Right atrium auricular region (tissue), 2 donors: ENCODE measurements around the gene MZB1. TPM values are rescaled to one million over a fixed set of nuclear protein-coding genes. Genes with fewer than 3 reads are reported as not detected.
"Not testable (repeated sequence)": the region's sequence is repeated elsewhere in the genome, so short reads cannot be mapped to it uniquely, and the experiment has no call there.

Source experiments
- DNase-seq: peaks from one replicate; pipeline ENCODE4 v3.0.0-alpha.2; 2019; ENCODE audit warnings: low spot score
- H3K27ac ChIP-seq, 2 donors: fragments of 200-600 bp; sonication (generic); 1 replicate in 1 of 2; 2 replicates in 1 of 2; pipeline ENCODE4 v1.5.1; 2016 to 2019
- H3K27me3 ChIP-seq, 2 donors: fragments of 200-600 bp; sonication (generic); one replicate each; pipeline versions ENCODE4 v1.5.1 to v1.6.0; 2017 to 2019
- H3K36me3 ChIP-seq: fragments of 200-600 bp; sonication (generic); one replicate; pipeline ENCODE4 v1.5.1; 2016
- H3K4me1 ChIP-seq, 2 donors: fragments of 200-600 bp; sonication (generic); one replicate each; pipeline versions ENCODE4 v1.5.1 to v1.6.0; 2017 to 2019
- H3K4me3 ChIP-seq, 2 donors: fragments of 200-600 bp; sonication (generic); 1 replicate in 1 of 2; 2 replicates in 1 of 2; pipeline ENCODE4 v1.5.1; 2017 to 2019; ENCODE audit warnings: mild to moderate bottlenecking in 1 of 2, moderate library complexity in 1 of 2
- H3K9me3 ChIP-seq, 2 donors: fragments of 200-600 bp; sonication (generic); one replicate each; pipeline ENCODE4 v1.5.1; 2019
- CTCF ChIP-seq, 2 donors: fragments of 200-600 bp; sonication (generic); IDR thresholded peaks; one replicate each; pipeline ENCODE4 v1.5.1; 2019; ENCODE audit warnings: antibody characterized with exemption in 2 of 2
- total RNA-seq, 2 donors: library from RNA; depleted of rRNA; stranded (reverse); fragments of >200 nt; gene quantifications; one replicate each; pipeline ENCODE4 v1.1.0, GENCODE V29; 2016

Gene MZB1
- total RNA-seq, 2 donors from 2014 or later, result 0.70 to 1.3 TPM

GRCh38 chr5:139358064-139358463 is 31.6 kb downstream of the MZB1 start:
- DNase-seq, result no peak
- no peaks in the 10 kb centered on the region for H3K27me3 ChIP-seq
- no peak for TF ChIP-seq CTCF (IDR thresholded peaks at IDR 0.05)
- H3K9me3 ChIP-seq, result no peaks in the 10 kb centered on the region
- H3K36me3 ChIP-seq, result no peaks in the 10 kb centered on the region
- no peak overlapping the region for H3K4me3 ChIP-seq
- H3K27ac ChIP-seq, result no peak overlapping the region
- H3K4me1 ChIP-seq, result no peaks in the 10 kb centered on the region

GRCh38 chr5:139355900-139356299 is 33.8 kb downstream of the MZB1 start:
- not testable (repeated sequence) for H3K36me3 ChIP-seq, H3K4me3 ChIP-seq, H3K4me1 ChIP-seq, H3K27me3 ChIP-seq, H3K27ac ChIP-seq, DNase-seq, H3K9me3 ChIP-seq

GRCh38 chr5:139354186-139354585 is 35.5 kb downstream of the MZB1 start:
- Histone ChIP-seq H3K27ac (no peak overlapping the region), H3K4me3 (no peak overlapping the region), H3K4me1 (peaks cover 0 to 10% of the 10 kb centered on the region in 2 donors), H3K36me3 (no peaks in the 10 kb centered on the region), H3K9me3 (no peaks in the 10 kb centered on the region), H3K27me3 (no peaks in the 10 kb centered on the region)
- no peak for TF ChIP-seq CTCF (IDR thresholded peaks at IDR 0.05)
- no peak for DNase-seq

- H3K4me1 ChIP-seq, result peaks cover 0 to 47% of the 10 kb centered on the region in 2 donors
- not testable (repeated sequence) for H3K9me3 ChIP-seq, DNase-seq, H3K27me3 ChIP-seq, H3K27ac ChIP-seq, H3K4me3 ChIP-seq, H3K36me3 ChIP-seq
These were observed 41.9 kb downstream of the MZB1 start for GRCh38 chr5:139347863-139348262.

- not testable (repeated sequence) for H3K4me3 ChIP-seq, H3K9me3 ChIP-seq, H3K27me3 ChIP-seq, H3K27ac ChIP-seq, H3K36me3 ChIP-seq, DNase-seq
- peaks cover 0 to 51% of the 10 kb centered on the region in 2 donors for H3K4me1 ChIP-seq
These were observed 44.3 kb downstream of the MZB1 start for GRCh38 chr5:139345442-139345841.

GRCh38 chr5:139344177-139344576 is 45.5 kb downstream of the MZB1 start:
- H3K27me3 ChIP-seq, result no peaks in the 10 kb centered on the region
- peaks cover 0 to 51% of the 10 kb centered on the region in 2 donors for H3K4me1 ChIP-seq
- H3K4me3 ChIP-seq, result no peak overlapping the region
- no peaks in the 10 kb centered on the region for H3K9me3 ChIP-seq
- no peak overlapping the region for H3K27ac ChIP-seq
- DNase-seq, result no peak
- TF ChIP-seq CTCF (IDR thresholded peaks at IDR 0.05), result no peak
- H3K36me3 ChIP-seq, result no peaks in the 10 kb centered on the region

- peaks cover 0 to 45% of the 10 kb centered on the region in 2 donors for H3K4me1 ChIP-seq
- no peaks in the 10 kb centered on the region for H3K27me3 ChIP-seq
- TF ChIP-seq CTCF (IDR thresholded peaks at IDR 0.05), result no peak
- no peaks in the 10 kb centered on the region for H3K36me3 ChIP-seq
- H3K27ac ChIP-seq, result no peak overlapping the region
- no peaks in the 10 kb centered on the region for H3K9me3 ChIP-seq
- peak overlapping the region in 1 of 2 donors; percentile 84 for H3K4me3 ChIP-seq
- no peak for DNase-seq
These were observed 46.2 kb downstream of the MZB1 start for GRCh38 chr5:139343476-139343875.
